Neuronal stem cell (in vitro differentiated cells): ENCODE results near the gene CPNE1.

Source experiments
- DNase-seq: peaks from one replicate; pipeline ENCODE4 v3.0.0-alpha.2; 2013; ENCODE audit warnings: low spot score
- H2AFZ ChIP-seq: one replicate; pipeline ENCODE4 v1.6.1; 2013; ENCODE audit warnings: mild to moderate bottlenecking, low read length, inconsistent platforms
- H2AK5ac ChIP-seq: 2 replicates; pipeline ENCODE4 v1.6.1; 2013; ENCODE audit warnings: low read depth, mild to moderate bottlenecking, inconsistent platforms, low read length, moderate library complexity, mixed read lengths
- H2BK120ac ChIP-seq: 2 replicates; pipeline ENCODE4 v1.6.1; 2013; ENCODE audit warnings: low read depth, mild to moderate bottlenecking, inconsistent platforms, low read length, moderate library complexity, mixed read lengths
- H2BK12ac ChIP-seq: one replicate; pipeline ENCODE4 v1.6.1; 2013; ENCODE audit warnings: low read length, inconsistent platforms
- H2BK15ac ChIP-seq: 2 replicates; pipeline ENCODE4 v1.6.1; 2013; ENCODE audit warnings: mild to moderate bottlenecking, low read length, inconsistent platforms, mixed read lengths
- H2BK5ac ChIP-seq: one replicate; pipeline ENCODE4 v1.6.1; 2013; ENCODE audit warnings: inconsistent platforms, mild to moderate bottlenecking, low read length, moderate library complexity
- H3K14ac ChIP-seq: one replicate; pipeline ENCODE4 v1.6.1; 2013; ENCODE audit warnings: low read length, inconsistent platforms
- H3K18ac ChIP-seq: 2 replicates; pipeline ENCODE4 v1.6.1; 2013; ENCODE audit warnings: low read length, inconsistent platforms
- H3K23ac ChIP-seq: 2 replicates; pipeline ENCODE4 v1.6.1; 2013; ENCODE audit warnings: low read depth, mild to moderate bottlenecking, mixed read lengths, low read length, inconsistent platforms; ENCODE audit not compliant: poor library complexity
- H3K27ac ChIP-seq: replicated peaks from 3 replicates; pipeline ENCODE4 v1.5.1; 2013; ENCODE audit warnings: low read length, inconsistent platforms
- H3K27me3 ChIP-seq, 3 experiments: 2 replicates each; pipeline ENCODE4 v1.6.1; 2013; ENCODE audit warnings: low read length in 3 of 3, mild to moderate bottlenecking in 2 of 3, inconsistent platforms in 1 of 3, low read depth in 1 of 3, mixed read lengths in 1 of 3, moderate library complexity in 1 of 3; ENCODE audit not compliant: control insufficient read depth in 3 of 3, insufficient read depth in 3 of 3
- H3K36me3 ChIP-seq, 2 donors: replicated peaks in 1 of 2; 2 replicates each; pipeline ENCODE4 v1.6.1; 2013; ENCODE audit warnings: low read length in 2 of 2; ENCODE audit not compliant: control insufficient read depth in 2 of 2, insufficient read depth in 2 of 2
- H3K4ac ChIP-seq: 2 replicates; pipeline ENCODE4 v1.6.1; 2013; ENCODE audit warnings: inconsistent platforms, mild to moderate bottlenecking, low read length, moderate library complexity
- H3K4me1 ChIP-seq, 2 donors: 1 replicate in 1 of 2; 2 replicates in 1 of 2; pipeline ENCODE4 v1.6.1; 2013; ENCODE audit warnings: low read length in 2 of 2, low read depth in 1 of 2; ENCODE audit not compliant: control insufficient read depth in 2 of 2, insufficient read depth in 1 of 2
- H3K4me2 ChIP-seq: one replicate; pipeline ENCODE4 v1.6.1; 2013; ENCODE audit warnings: mild to moderate bottlenecking, low read length, inconsistent platforms; ENCODE audit not compliant: insufficient read depth, poor library complexity, severe bottlenecking
- H3K4me3 ChIP-seq, 2 donors: 2 replicates each; pipeline ENCODE4 v1.5.1; 2013; ENCODE audit warnings: low read length in 2 of 2, mild to moderate bottlenecking in 2 of 2, inconsistent platforms in 1 of 2, moderate library complexity in 1 of 2
- H3K79me1 ChIP-seq: one replicate; pipeline ENCODE4 v1.6.1; 2013; ENCODE audit warnings: low read depth, mild to moderate bottlenecking, inconsistent platforms, low read length, moderate library complexity
- H3K9ac ChIP-seq: one replicate; pipeline ENCODE4 v1.6.1; 2013; ENCODE audit warnings: mild to moderate bottlenecking, low read depth, low read length, inconsistent platforms; ENCODE audit not compliant: poor library complexity
- H3K9me3 ChIP-seq, 2 donors: replicated peaks in 1 of 2; 2 replicates each; pipeline versions ENCODE3 to v1.6.1; 2013; ENCODE audit warnings: low read length in 2 of 2, mild to moderate bottlenecking in 2 of 2, inconsistent platforms in 1 of 2, low read depth in 1 of 2, mixed read lengths in 1 of 2, moderate library complexity in 1 of 2; ENCODE audit not compliant: control insufficient read depth in 2 of 2, insufficient read depth in 1 of 2
- H4K8ac ChIP-seq: one replicate; pipeline ENCODE4 v1.6.1; 2013; ENCODE audit warnings: low read depth, mild to moderate bottlenecking, inconsistent platforms, low read length, moderate library complexity
- H4K91ac ChIP-seq: one replicate; pipeline ENCODE4 v1.6.1; 2013; ENCODE audit warnings: low read length, low read depth, mild to moderate bottlenecking, inconsistent platforms; ENCODE audit not compliant: poor library complexity
- WGBS, 2 donors: extraction: QIAGEN DNeasy Blood & Tissue Kit; methylation state at CpG; one replicate each; pipeline ENCODE4 v1.1.7; 2013; ENCODE audit warnings: missing lambda C conversion rate in 2 of 2, mixed read lengths in 1 of 2; ENCODE audit not compliant: insufficient read length in 2 of 2, insufficient replicate concordance in 1 of 2; ENCODE audit errors: extremely low coverage in 2 of 2; 5-methylcytosine and 5-hydroxymethylcytosine counted together

Gene CPNE1

GRCh38 chr20:35710884-35711587, 46.3 kb upstream of the CPNE1 start:
- no peak overlapping the region for H3K4ac ChIP-seq
- H2BK15ac ChIP-seq: no peak overlapping the region
- no peak overlapping the region for H2BK12ac ChIP-seq
- H3K4me2 ChIP-seq: no peak overlapping the region
- H2AFZ ChIP-seq: no peak overlapping the region
- no peak overlapping the region for H2AK5ac ChIP-seq
- H3K4me1 ChIP-seq: peaks cover 0 to 12% of the 10 kb centered on the region in 2 donors
- no peak overlapping the region for H3K9ac ChIP-seq
- H3K4me3 ChIP-seq: no peak overlapping the region
- no peaks in the 10 kb centered on the region for H3K79me1 ChIP-seq
- DNase-seq: no peak
- no peaks in the 10 kb centered on the region for H3K9me3 ChIP-seq
- H3K14ac ChIP-seq: no peak overlapping the region
- H3K18ac ChIP-seq: no peak overlapping the region
- H2BK5ac ChIP-seq: no peak overlapping the region
- WGBS, 2 donors: no CpG with 5 or more reads among the region's 6 CpGs
- H2BK120ac ChIP-seq: no peak overlapping the region
- no peak overlapping the region for H4K8ac ChIP-seq
- H3K23ac ChIP-seq: no peak overlapping the region
- no peaks in the 10 kb centered on the region for H3K27me3 ChIP-seq
- no peak overlapping the region for H4K91ac ChIP-seq
- no peak overlapping the region for H3K27ac ChIP-seq
- H3K36me3 ChIP-seq: peaks cover 30 to 100% of the 10 kb centered on the region in 2 donors

- no peaks in the 10 kb centered on the region for H3K9me3 ChIP-seq
- no peak overlapping the region for H3K4ac ChIP-seq
- H3K18ac ChIP-seq: no peak overlapping the region
- no peak overlapping the region for H2AFZ ChIP-seq
- DNase-seq: no peak
- H3K79me1 ChIP-seq: no peaks in the 10 kb centered on the region
- no peak overlapping the region for H3K23ac ChIP-seq
- H3K14ac ChIP-seq: no peak overlapping the region
- H4K91ac ChIP-seq: no peak overlapping the region
- H3K4me3 ChIP-seq: no peak overlapping the region
- no peak overlapping the region for H2BK5ac ChIP-seq
- H2AK5ac ChIP-seq: no peak overlapping the region
- H2BK120ac ChIP-seq: no peak overlapping the region
- H3K27ac ChIP-seq: no peak overlapping the region
- H2BK12ac ChIP-seq: no peak overlapping the region
- H3K36me3 ChIP-seq: peaks cover 27 to 100% of the 10 kb centered on the region in 2 donors
- no peak overlapping the region for H3K4me2 ChIP-seq
- no peak overlapping the region for H3K9ac ChIP-seq
- H4K8ac ChIP-seq: no peak overlapping the region
- peaks cover 0 to 12% of the 10 kb centered on the region in 2 donors for H3K4me1 ChIP-seq
- no peaks in the 10 kb centered on the region for H3K27me3 ChIP-seq
- H2BK15ac ChIP-seq: no peak overlapping the region
These were observed 45.3 kb upstream of the CPNE1 start for GRCh38 chr20:35710039-35710438.

GRCh38 chr20:35709259-35709658, 44.6 kb upstream of the CPNE1 start:
- WGBS, 2 donors: no CpG with 5 or more reads among the region's 1 CpG
- no peaks in the 10 kb centered on the region for H3K27me3 ChIP-seq
- H3K9me3 ChIP-seq: no peaks in the 10 kb centered on the region
- no peak overlapping the region for H2AK5ac ChIP-seq
- H3K4me1 ChIP-seq: peaks cover 0 to 12% of the 10 kb centered on the region in 2 donors
- H2BK5ac ChIP-seq: no peak overlapping the region
- no peak overlapping the region for H4K91ac ChIP-seq
- DNase-seq: no peak
- H3K27ac ChIP-seq: no peak overlapping the region
- H3K4me2 ChIP-seq: no peak overlapping the region
- H3K23ac ChIP-seq: no peak overlapping the region
- H2BK120ac ChIP-seq: no peak overlapping the region
- no peak overlapping the region for H3K9ac ChIP-seq
- no peak overlapping the region for H2AFZ ChIP-seq
- no peak overlapping the region for H4K8ac ChIP-seq
- no peak overlapping the region for H2BK12ac ChIP-seq
- no peak overlapping the region for H3K4me3 ChIP-seq
- no peak overlapping the region for H3K14ac ChIP-seq
- no peak overlapping the region for H3K18ac ChIP-seq
- peaks cover 26 to 100% of the 10 kb centered on the region in 2 donors for H3K36me3 ChIP-seq
- H3K79me1 ChIP-seq: no peaks in the 10 kb centered on the region
- H2BK15ac ChIP-seq: no peak overlapping the region
- H3K4ac ChIP-seq: no peak overlapping the region

GRCh38 chr20:35708502-35708901, 43.8 kb upstream of the CPNE1 start:
- no peak overlapping the region for H3K27ac ChIP-seq
- peaks cover 22 to 100% of the 10 kb centered on the region in 2 donors for H3K36me3 ChIP-seq
- no peak overlapping the region for H3K4me3 ChIP-seq
- H2BK12ac ChIP-seq: no peak overlapping the region
- H3K23ac ChIP-seq: no peak overlapping the region
- H3K4ac ChIP-seq: no peak overlapping the region
- H2AK5ac ChIP-seq: no peak overlapping the region
- H2BK5ac ChIP-seq: no peak overlapping the region
- no peak overlapping the region for H4K91ac ChIP-seq
- H3K9me3 ChIP-seq: no peaks in the 10 kb centered on the region
- H3K79me1 ChIP-seq: no peaks in the 10 kb centered on the region
- no CpG with 5 or more reads among the region's 1 CpG for WGBS, 2 donors
- H3K4me1 ChIP-seq: peaks cover 0 to 12% of the 10 kb centered on the region in 2 donors
- no peak overlapping the region for H2AFZ ChIP-seq
- no peak for DNase-seq
- no peak overlapping the region for H3K9ac ChIP-seq
- H3K4me2 ChIP-seq: no peak overlapping the region
- H2BK120ac ChIP-seq: no peak overlapping the region
- no peaks in the 10 kb centered on the region for H3K27me3 ChIP-seq
- H2BK15ac ChIP-seq: no peak overlapping the region
- no peak overlapping the region for H3K14ac ChIP-seq
- no peak overlapping the region for H3K18ac ChIP-seq
- no peak overlapping the region for H4K8ac ChIP-seq
